AG04450 (cell line): ENCODE measurements around the gene PRKCQ. TPM values are rescaled to one million over a fixed set of nuclear protein-coding genes. Genes with fewer than 3 reads are reported as not detected.

Source experiments
- CTCF ChIA-PET: fragments of 300-600, 350-600 bp; formaldehyde crosslinking; extraction: SDS; loops from one replicate; lab custom pipeline; 2022; ENCODE audit warnings: antibody characterized with exemption, inconsistent platforms; lab: Charles Lee
- POLR2A ChIA-PET: fragments of 350-600 bp; formaldehyde crosslinking; extraction: SDS; loops from one replicate; lab custom pipeline; 2021; ENCODE audit warnings: antibody characterized with exemption, inconsistent platforms; lab: Yijun Ruan, JAX
- DNase-seq: peaks from one replicate; pipeline ENCODE4 v3.0.0-alpha.2; 2011; ENCODE audit warnings: low read depth, low spot score
- H3K27ac ChIP-seq: one replicate; pipeline ENCODE4 v1.5.1; 2012; ENCODE audit warnings: low read depth, low read length, control low read depth
- H3K27me3 ChIP-seq: one replicate; pipeline ENCODE4 v1.6.0; 2012; ENCODE audit warnings: low read length; ENCODE audit not compliant: control insufficient read depth, insufficient read depth
- H3K4me3 ChIP-seq: 2 replicates; pipeline ENCODE4 v1.5.1; 2011; ENCODE audit warnings: mild to moderate bottlenecking, low read depth, low read length, control low read depth
- H3K9me3 ChIP-seq: 2 replicates; pipeline ENCODE4 v1.5.1; 2012; ENCODE audit warnings: low read length; ENCODE audit not compliant: control insufficient read depth, insufficient read depth
- CTCF ChIP-seq: IDR thresholded peaks from 2 replicates; pipeline ENCODE4 v1.5.1; 2011; ENCODE audit warnings: low read depth, low read length, control low read depth, inconsistent platforms
- polyA plus RNA-seq: library from polyadenylated mRNA; depleted of rRNA; stranded (reverse); fragments of >200 nt; gene quantifications from 2 replicates; pipeline ENCODE4 v1.2.3, GENCODE V29; 2011

Gene PRKCQ
- polyA plus RNA-seq, 1 experiment, result 0.10 TPM

- no peak overlapping the region for H3K27ac ChIP-seq
- no peaks in the 10 kb centered on the region for H3K9me3 ChIP-seq
- TF ChIP-seq CTCF, result no peak
- POLR2A ChIA-PET, result no interaction called here
- no peak for DNase-seq
- no peaks in the 10 kb centered on the region for H3K27me3 ChIP-seq
- no peak overlapping the region for H3K4me3 ChIP-seq
- CTCF ChIA-PET, result no interaction called here
Observed at GRCh38 chr10:6602700-6603084, 22.6 kb upstream of the PRKCQ start.

GRCh38 chr10:6602026-6602699 is 22.1 kb upstream of the PRKCQ start:
- DNase-seq, result no peak
- CTCF ChIA-PET, result no interaction called here
- no peak for TF ChIP-seq CTCF
- H3K27me3 ChIP-seq, result no peaks in the 10 kb centered on the region
- H3K4me3 ChIP-seq, result no peak overlapping the region
- H3K9me3 ChIP-seq, result no peaks in the 10 kb centered on the region
- POLR2A ChIA-PET, result no interaction called here
- no peak overlapping the region for H3K27ac ChIP-seq

GRCh38 chr10:6601246-6601805 is 21.2 kb upstream of the PRKCQ start:
- no peak for DNase-seq
- Histone ChIP-seq H3K27ac (no peak overlapping the region), H3K27me3 (no peaks in the 10 kb centered on the region), H3K9me3 (no peaks in the 10 kb centered on the region), H3K4me3 (no peak overlapping the region)
- ChIA-PET POLR2A (no interaction called here), CTCF (no interaction called here)
- TF ChIP-seq CTCF, result no peak

GRCh38 chr10:6600224-6600987 is 20.3 kb upstream of the PRKCQ start:
- ChIA-PET CTCF (interaction anchor here (0.8 kb wide), 1 partner anchor 20 kb away, joined by 3 read pairs; no protein-coding TSS in a partner anchor), POLR2A (no interaction called here)
- TF ChIP-seq CTCF, result no peak

GRCh38 chr10:6598679-6599078 is 18.6 kb upstream of the PRKCQ start:
- no peaks in the 10 kb centered on the region for H3K9me3 ChIP-seq
- H3K27me3 ChIP-seq, result no peaks in the 10 kb centered on the region
- no peak for DNase-seq
- POLR2A ChIA-PET, result no interaction called here
- no peak for TF ChIP-seq CTCF
- no peak overlapping the region for H3K4me3 ChIP-seq
- CTCF ChIA-PET, result no interaction called here
- H3K27ac ChIP-seq, result no peak overlapping the region

More at GRCh38 chr10:6600224-6600987, 20.3 kb upstream of the PRKCQ start:
- Histone ChIP-seq H3K27me3 (no peaks in the 10 kb centered on the region), H3K27ac (no peak overlapping the region), H3K9me3 (no peaks in the 10 kb centered on the region), H3K4me3 (no peak overlapping the region)
- DNase-seq, result no peak
